HG03108 (cell line): ENCODE data around the gene PXYLP1.

Experiments
- ATAC-seq: cut with Tn5 transposase; IDR thresholded peaks from one replicate; pipeline ENCODE4 v1.9.1; 2021; ENCODE audit warnings: moderate library complexity; ENCODE audit not compliant: unreplicated experiment

Gene PXYLP1

DNA sequence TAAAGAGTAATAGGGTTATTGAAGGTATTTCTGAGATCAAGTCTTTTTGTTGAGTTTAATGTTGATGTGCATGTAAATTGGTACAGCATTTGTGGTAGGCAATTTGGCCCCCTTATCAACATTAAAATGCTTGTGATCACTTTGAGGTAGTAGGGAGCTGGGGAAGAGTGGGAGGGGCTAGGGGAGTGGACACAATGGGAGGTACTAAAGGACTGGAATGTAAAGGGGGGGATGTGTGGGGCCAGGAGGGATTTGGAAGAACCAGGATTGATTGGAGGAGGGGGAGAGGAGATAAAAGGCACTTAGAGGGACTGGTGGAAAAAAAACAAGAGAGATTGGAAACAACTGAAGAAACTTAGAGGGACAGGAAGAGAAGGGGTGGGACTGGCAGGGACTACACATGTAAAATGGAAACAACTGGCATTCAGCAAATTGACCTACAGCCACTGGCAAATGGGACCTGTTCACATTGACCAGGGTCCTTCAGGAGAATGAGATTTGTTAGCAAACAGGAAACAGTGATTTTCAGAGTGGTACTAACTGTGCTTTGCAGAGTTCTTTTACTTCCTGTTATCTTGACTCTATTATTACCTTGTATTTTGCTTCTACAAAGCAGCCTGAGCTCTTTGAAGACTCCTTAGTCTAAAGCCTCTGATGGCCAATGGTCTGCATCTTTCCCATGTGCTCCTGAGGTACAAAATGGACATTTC lies 88.9 kb downstream of the PXYLP1 start:
- no peak for ATAC-seq

DNA sequence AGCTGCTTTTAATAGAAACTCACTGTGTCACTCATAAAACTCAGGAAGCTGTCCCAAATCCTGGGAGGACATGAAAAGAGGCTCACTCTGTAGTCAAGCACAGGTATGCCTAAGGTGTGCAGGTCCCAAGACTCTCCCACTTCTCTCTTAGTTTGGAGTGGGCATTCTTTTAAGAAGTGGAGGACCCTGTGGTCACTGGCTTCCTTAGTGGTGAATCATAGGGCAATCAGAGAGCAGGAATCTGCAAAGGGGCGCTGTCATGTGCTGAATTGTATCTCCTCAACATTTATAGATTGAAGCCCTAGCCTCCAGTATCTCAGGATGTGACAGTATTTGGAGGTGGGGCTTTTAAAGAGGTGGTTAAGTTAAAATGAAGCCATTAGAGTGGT lies 89.5 kb downstream of the PXYLP1 start:
- no peak for ATAC-seq

DNA sequence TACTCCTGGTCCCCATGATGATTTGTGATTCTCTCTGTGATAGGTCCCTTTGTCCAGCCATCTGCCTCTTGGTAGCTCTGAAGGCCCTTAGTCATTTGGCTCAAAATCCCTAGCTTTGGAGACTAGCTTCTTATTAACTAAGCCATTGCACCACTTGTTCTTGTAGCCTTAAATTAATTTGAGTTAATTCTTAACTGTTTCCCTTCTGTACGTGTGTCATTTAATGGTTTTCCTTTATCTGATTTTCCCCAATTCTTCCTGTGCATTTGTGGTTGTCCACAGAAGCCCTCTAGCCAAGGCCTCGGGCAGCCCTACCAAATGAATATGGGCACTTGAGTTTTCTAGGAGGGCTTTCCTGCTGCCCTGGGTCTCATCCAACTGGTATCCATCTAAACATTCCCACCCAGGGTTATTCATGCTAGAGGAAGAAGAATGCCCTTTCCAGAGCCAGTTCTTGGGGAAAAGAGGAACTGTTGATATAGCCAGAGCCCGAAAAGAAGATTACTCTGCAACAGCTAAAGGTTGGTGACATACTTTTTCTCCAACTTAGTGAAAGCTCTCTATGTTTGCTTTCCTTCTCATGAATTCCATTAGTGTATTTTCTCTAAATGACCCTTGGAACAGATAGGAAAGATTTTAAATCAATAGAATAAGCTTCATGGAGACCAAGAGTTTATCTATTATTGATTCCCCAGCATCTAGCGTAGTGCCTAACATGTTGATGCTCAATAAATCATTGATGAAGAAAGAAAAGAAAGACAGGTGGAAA lies 92.5 kb downstream of the PXYLP1 start:
- no peak for ATAC-seq

DNA sequence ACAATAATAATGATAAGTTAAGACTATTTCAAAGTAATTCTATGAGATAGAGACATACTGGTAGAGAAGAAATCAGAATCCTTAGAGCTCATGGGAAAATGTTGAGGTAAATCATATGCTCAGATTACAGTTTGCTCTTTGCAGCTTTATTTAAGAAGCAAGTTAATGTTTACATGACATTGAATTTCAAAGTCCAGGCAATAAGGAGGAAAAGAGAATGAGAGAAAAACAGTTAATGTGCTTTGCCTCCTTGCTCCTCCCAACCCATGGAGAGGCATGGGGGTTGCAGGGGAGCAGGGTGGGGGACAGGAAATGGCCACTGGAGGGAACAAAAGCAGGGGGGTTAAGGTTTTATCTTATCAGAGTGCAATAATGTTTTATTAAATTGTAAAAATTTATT lies 94.5 kb downstream of the PXYLP1 start:
- no peak for ATAC-seq

DNA sequence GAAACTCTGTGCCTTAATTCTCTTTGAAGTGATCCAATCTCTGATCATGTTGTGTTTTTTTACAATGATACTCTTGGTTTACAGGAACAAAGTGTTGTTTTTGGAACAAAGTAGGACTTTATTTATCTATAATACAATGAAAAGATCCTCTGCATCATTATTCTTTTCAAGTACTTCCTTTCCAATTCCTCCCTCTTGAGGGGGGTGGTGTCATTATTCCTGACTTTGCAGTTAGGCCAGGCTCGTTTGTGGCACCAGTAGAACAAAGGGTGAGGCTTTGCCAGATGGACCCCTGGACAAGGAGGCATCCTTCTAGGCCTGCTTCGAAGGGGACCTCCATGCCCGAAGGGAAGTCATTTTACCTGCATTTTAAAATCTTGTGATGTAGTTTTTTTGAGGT lies 95.0 kb downstream of the PXYLP1 start:
- no peak for ATAC-seq

DNA sequence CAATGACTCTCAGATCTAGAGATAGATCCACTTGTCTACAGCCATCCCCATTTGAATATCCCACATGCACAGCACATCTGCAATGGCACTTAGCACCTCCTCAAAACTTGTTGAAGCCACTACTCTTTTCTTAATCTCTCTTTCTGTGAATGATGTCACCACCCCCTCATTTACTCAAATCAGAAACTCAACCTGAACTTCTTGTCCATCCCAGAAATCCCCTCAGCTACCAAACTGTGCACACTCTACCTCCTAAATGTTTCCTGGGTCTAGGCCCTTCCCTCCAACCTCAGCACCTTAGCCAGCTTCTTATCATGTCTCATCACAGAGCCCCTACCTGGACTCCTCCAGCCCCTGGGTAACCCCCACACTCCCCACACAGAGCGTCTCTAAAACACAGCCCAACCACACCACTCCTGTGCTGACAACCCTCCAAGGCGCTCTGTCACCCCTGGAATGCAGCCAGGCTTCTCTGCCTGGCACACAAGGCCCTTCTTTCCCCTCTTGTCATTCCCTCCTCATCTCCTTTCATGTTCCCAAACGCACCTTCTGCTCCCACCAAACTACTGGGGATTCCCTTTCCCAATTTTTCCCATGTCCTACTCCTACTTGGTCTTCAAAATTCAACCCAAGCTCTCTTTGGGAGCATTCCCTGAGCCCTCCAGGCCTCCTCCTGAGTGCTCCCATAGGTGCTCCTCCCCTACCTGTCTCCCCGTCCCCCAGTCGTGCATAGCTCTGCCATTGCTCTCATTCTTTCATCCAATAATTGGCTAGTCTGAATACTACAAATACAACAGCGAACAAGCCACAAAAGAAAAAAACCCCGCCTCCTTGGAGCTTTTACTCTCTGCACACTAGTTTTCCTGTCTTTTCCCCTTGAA lies 96.9 kb downstream of the PXYLP1 start:
- no peak for ATAC-seq

DNA sequence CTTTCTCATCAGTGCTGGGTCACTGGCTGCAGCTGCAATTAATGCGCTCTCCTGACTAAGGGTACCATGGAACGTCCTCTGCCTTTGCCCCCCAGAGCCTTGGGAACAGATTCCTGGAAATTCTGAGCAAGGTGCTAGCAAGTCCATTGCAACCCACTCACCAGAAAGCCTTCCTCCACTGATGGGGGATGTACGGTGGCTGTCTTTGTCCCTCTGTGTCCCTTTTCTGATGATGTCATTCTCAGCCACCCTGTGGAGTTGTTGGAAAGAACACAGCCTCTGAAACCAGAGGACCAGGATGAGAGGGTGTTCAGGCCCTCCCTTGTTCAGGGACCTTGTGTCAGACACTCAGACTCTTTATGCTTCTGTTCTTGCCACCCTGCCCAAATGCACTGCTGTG lies 98.6 kb downstream of the PXYLP1 start:
- no peak for ATAC-seq

DNA sequence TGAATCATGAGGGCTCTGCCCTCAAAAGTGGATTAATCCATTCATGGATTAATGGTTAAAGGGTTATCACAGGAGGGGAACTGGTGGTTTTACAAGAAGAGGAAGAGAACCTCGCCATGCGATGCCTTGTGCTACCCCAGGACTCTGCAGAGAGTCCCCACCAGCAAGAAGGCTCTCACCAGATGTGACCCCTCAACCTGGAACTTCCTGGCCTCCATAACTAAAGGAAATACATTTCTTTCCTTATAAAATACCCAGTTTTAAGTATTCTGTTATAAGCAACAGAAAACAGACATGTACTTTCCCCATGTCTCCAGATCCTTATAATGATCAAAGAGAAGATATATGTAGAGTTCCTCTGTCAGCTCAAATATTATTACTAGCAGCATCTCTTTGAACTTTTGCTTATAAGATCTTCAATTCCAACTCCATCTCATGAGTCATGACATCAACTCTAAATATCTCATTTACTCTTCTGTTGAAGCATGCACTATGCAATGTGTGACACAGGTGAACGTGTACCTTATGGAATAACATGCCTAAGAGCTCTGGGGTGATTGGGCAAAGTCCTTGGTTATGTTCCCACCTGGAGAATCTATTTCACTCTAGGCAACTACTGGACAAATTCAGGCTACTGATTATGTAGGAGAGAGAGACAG lies 99.2 kb downstream of the PXYLP1 start:
- no peak for ATAC-seq

DNA sequence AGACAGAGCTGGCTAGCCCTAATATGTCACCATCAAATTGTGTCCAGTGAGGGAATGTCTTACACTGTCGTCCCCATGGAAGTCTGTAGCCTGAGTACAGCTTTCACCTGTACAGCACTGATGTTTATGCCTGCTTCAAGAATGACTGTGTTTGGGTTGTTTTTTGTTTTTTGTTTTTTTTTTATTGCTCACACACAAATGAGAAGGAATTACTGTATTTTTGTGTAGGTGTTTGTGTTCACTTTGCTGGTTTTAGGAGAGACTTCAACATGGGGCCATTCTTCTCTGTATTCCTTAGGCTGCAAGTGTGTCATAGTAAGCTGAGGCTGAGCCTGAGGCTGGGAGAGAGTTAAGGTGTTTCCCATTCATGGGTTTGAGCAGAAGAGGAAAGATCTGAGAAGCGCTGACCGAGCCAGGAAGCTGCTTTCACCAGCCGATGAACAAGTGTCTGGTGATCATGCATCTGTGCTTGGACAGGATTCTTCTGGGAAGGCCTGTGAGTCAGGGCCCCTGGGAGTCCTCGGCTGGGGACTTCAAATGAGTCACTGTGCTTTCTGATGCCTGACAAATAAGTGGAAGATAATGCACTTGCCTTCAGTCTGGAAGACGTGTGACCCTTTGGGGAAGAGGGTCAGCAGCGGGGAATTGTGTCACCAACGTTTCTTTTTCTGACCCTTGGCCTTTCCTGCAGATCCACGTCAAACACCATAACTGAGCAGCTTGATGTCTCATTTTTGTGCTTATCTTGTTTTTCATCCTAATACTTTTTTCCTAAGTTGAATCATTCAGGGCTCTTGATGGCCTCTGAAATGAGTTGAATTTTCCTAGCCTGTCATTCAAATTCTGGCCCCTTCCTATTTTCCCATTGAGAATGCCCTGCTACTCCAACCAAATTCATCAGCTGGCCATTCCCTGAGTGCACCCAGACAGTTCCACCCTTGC lies 100.0 kb downstream of the PXYLP1 start:
- ATAC-seq: peak; percentile 40

DNA sequence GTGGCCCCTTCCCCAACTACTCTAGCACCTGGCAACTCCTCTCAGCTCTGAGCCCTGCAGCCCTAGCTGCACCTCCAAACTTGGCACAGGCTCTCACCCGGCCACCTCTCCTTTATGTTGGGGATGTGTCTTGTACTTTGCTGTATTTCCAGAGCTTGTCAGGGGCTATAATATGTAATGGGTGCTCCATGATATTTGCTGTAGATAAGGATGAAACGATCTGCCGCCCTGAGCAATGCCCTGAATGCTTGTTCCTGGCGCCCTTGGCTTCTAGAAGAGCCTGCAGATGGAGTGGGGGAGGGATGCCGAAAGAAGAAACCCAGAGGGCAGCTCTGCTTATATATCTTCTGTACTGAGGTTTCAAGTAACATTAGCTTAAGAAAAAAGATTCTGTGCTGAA lies 100.8 kb downstream of the PXYLP1 start:
- ATAC-seq: no peak

DNA sequence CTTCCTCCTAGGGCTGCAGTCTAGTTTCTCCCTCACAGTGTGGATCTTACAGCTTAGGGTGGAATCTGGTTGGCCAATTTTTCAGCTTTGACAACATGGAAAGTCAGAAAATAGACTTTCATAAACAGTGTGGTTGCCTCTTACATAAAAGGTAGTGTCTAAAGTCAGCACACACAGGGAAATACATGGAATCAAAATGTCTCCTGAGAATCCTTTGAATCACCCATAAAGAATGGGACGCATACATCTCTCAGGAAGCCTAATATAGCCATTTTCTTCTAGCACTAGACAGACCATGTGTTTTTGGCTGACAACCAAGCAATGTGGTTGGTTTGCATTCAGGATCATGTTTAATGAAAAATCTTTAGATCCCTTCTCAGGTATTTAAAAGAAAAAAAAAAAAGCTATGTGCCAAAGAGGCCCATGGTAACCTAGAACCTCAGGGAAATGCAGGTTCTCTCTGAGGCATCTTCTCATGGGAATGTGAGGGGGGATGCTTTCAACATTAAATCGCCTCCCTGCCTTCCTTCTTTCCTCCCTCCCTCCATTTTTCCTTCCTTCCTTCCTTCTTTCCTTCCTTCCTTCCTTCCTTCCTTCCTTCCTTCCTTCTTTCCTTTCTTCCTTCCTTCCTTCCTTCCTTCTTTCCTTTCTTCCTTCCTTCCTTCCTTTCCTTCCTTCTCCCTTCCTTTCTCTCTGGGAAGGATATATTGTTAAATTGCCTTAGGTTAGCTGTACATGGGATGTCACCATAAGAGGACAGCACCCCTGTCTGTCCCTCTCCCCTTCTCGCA lies 102.4 kb downstream of the PXYLP1 start:
- no peak for ATAC-seq

DNA sequence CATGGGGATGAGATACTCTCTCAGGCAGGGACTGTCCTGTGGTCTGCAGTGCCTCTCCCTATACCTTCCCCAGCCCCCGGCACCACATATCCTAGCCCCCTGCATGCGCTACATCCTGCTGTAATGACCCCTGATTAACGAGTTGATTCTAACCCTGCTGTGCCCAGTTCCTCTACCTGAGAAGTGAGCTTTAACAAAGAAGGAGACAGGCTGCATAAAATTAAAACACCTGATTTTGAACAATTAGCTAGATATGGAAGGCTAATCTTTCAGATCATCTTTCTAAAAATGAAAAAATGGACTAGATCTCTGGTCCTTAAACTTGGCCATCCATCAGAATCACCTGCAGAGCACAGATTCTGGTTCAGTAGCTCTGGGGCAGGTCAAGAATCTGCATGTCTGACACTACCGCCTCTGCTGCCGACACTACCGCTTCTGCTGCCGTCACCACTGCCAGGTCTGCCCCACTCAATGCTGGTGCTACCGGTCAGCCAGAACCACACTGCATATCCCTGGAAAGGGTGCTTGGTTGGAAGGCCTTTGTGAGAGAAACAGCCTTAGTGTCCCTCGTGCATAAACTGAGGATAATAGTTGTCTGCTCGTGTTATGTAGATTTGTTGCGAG lies 103.1 kb downstream of the PXYLP1 start:
- no peak for ATAC-seq

DNA sequence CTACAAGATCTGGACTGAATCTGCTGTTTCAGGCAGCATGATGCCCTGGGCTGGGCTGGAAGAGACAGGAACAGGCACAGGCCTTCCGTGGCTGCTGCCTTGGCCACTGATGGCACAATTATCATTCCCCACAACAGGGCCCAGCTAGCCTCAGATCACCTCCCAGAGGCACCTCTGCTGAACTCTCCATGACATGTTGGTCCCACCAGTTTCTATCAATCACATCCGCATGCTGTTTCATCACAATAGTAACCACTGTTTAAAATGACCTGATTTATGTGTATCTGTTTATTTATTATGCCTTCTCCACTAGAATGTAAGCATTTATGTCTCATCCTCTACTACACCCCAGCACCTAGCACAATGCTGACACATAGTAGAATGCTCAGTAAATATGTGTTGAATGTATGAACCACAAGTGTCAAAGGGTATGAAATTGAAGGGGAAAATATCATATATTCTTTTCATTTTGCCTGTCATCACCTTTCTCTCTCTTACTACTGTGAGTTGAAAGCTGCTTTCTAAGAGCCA lies 104.0 kb downstream of the PXYLP1 start:
- no peak for ATAC-seq

DNA sequence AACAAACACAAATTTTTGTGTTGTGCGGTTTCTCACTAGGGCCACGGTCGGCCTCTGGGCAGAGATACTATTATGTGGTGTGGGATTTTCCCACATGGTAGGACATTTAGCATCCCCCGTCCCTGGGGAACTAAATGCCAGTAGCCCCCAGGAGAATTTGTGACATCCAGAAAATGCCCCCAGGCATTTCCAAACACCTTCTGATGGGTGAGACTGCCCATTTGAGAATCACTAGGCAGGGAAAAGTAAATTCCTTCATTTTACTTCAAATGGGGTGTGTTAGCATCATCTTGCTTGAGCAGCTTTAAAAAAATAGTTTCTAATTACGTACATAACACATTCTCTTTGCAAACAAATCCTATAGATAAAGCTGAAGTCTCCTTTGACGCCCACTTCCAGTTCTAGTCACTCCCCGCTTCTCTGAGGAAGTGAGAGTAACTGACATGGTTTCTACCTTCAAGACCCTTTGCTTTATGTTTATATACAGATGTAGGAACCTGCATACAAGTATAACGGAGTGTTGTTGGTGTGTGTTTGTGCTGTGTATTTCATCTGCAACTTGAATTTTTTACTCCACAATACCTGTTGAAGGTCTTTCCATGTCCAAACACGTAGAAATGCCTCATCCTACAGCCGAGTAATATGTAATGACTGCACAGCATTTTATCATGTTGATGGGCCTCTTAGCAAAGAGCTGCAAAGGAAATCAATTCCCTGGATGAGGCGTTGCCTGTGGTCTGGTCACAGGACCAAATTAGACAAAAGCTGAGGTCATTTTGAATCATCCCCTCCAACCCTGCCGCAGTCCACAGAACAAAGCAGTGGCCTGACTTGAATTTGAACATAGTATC lies 105.3 kb downstream of the PXYLP1 start:
- ATAC-seq: peak; percentile 88

DNA sequence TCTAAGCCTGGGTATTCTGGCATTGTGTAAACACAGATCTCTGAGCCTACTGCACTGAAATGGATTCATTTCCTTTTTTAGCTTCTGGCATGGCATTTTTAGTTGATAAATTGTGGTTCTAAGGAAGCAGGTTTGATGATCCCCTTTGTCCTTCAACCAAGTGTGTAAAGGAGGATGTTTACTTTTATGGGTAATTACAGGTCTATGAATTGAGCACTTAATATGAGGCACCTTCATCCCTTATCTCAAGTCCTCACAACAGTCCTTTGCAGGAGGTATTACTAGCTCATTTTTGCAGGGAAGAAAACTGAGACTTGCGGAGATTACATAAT lies 105.9 kb downstream of the PXYLP1 start:
- no peak for ATAC-seq

DNA sequence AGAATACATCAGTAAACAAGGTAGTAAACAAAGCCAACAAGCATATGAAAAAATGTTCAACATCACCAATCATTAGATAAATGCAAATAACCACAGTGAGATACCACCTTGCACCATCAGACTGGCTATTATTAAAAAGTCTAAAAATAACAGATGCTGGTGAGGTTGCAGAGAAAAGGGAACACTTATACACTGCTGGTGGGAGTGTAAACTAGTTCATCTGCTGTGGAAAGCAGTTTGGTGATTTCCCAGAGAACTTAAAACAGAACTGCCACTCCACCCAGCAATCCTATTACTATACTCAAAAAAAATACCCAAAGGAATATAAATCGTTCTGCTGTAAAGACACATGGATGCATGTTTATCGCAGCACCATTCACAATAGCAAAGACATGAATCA lies 106.4 kb downstream of the PXYLP1 start:
- no peak for ATAC-seq

DNA sequence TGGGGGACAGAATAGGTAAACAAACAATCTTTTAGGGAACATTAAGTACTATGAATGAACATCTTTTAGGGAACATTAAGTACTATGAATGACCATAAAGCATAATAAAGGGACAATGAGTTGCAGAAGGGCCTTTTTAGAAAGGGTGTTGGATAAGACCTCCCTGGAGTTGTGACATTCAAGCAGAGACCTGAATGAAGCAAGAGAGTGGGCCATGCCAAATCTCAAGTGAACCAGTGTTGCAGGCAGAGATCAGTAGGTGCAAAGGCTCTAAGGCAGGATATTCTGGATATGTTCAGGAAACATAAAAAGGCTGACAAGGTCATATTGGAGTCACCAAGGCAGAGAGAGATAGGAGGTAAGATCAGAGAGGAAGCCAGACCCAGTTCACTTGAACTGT lies 107.3 kb downstream of the PXYLP1 start:
- no peak for ATAC-seq

DNA sequence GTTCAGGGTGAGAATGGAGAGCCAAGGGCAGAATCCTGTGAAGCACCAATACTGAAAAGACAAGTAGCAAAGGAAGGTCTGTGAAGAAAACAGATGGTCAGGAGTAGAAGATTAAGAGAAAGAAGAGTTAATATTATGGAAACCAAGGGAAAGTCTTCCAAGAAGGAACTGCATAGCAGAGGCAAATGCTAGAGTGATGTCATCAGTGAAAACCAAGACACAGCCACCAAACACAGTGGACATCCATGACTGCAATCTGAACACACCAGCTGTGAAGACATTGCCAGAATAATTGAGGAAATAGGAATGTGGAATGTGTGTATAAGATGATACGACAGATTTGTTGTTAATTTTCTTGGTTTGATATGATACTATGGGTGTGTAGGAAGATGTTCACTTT lies 109.9 kb downstream of the PXYLP1 start:
- ATAC-seq: no peak
